Omental fat pad (tissue), 4 donors: ENCODE measurements around the gene GPLD1. TPM values are rescaled to one million over a fixed set of nuclear protein-coding genes. Genes with fewer than 3 reads are reported as not detected.

Experiments
- ATAC-seq: fragments of 150-250 bp; one replicate; pipeline ENCODE4 v1.9.1; 2016; ENCODE audit warnings: mild to moderate bottlenecking, moderate library complexity; ENCODE audit not compliant: low FRiP score
- DNase-seq: peaks from one replicate; pipeline ENCODE4 v3.0.0-alpha.2; 2019; ENCODE audit warnings: low spot score
- CTCF ChIP-seq, 3 donors: fragments of 450-650 bp; IDR thresholded peaks; one replicate each; pipeline ENCODE4 v1.5.1; 2016 to 2017; ENCODE audit warnings: antibody characterized with exemption in 3 of 3, mild to moderate bottlenecking in 3 of 3, moderate library complexity in 2 of 3
- total RNA-seq, 4 donors: library from RNA; depleted of rRNA; stranded (reverse); fragments of >200 nt; gene quantifications; one replicate each; pipeline ENCODE4 v1.1.0, GENCODE V29; 2016

GPLD1 gene
- total RNA-seq, 4 donors from 2014 or later: 3.6 to 9.7 (median 5.5) TPM

- TF ChIP-seq CTCF (IDR thresholded peaks at IDR 0.05): no peak
- DNase-seq: no peak
- no peak for ATAC-seq
These were observed 44.8 kb downstream of the GPLD1 start for GRCh38 chr6:24444588-24444987.

GRCh38 chr6:24441599-24441904, 47.8 kb downstream of the GPLD1 start:
- TF ChIP-seq CTCF (IDR thresholded peaks at IDR 0.05): no peak

GRCh38 chr6:24440897-24441598, 48.3 kb downstream of the GPLD1 start:
- DNase-seq: no peak
- TF ChIP-seq CTCF (IDR thresholded peaks at IDR 0.05): no peak
- ATAC-seq: no peak

More at GRCh38 chr6:24441599-24441904, 47.8 kb downstream of the GPLD1 start:
- no peak for ATAC-seq
- DNase-seq: no peak

GRCh38 chr6:24439858-24440539, 49.4 kb downstream of the GPLD1 start:
- TF ChIP-seq CTCF (IDR thresholded peaks at IDR 0.05): no peak
- no peak for ATAC-seq
- no peak for DNase-seq

- ATAC-seq: no peak
- TF ChIP-seq CTCF (IDR thresholded peaks at IDR 0.05): no peak
- no peak for DNase-seq
These were observed 52.4 kb downstream of the GPLD1 start for GRCh38 chr6:24436979-24437378.

GRCh38 chr6:24432611-24433010, 56.8 kb downstream of the GPLD1 start:
- no peak for TF ChIP-seq CTCF (IDR thresholded peaks at IDR 0.05)
- DNase-seq (no peak), ATAC-seq (no peak)

- TF ChIP-seq CTCF (IDR thresholded peaks at IDR 0.05): peak in 2 of 3 donors; percentile 6 to 15
- ATAC-seq (no peak), DNase-seq (no peak)
These were observed 58.3 kb downstream of the GPLD1 start for GRCh38 chr6:24431045-24431451.
